Measurements from ENCODE around the gene CLSTN3.
A peak's percentile ranks its signal among the peaks of the same experiment; 100 is the strongest.
"Not testable (repeated sequence)": the region's sequence is repeated elsewhere in the genome, so short reads cannot be mapped to it uniquely, and the experiment has no call there.

The CLSTN3 gene

DNA sequence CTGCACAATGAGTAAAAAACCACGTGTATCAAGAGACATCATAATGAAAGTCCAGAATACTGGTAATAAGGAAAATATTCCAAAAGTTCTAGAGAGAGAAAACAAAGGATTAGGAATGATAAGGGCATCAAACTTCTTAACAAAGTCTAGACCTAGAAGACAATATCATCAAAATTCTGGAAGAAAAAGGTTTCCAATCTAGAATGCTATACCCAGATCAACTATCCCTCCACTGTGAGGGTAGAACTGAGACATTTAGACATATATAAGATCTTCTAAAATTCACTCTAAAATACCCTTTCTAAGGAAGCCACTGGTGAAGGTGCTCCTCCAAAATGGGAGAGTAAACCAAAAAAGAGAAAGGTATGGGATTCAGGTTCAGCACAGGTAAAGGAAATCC is 24.1 kb upstream of the CLSTN3 start:
- no peak for DNase-seq

DNA sequence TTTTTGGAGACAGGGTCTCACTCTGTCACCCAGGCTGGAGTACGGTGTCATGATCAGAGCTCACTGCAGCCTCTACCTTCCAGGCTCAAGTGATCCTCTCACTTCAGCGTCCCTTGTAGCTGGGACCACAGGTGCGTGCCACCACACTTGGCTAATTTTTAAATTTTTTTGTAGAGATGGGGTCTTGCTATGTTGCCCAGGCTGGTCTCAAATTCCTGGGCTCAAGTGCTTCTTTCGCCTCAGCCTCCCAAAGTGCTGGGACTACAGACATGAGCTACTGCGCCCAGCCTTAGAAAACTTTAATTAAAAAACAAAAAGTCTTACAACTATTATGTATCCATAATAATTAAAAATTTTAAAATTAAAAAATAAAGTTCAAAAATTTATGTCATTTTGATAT is 23.0 kb upstream of the CLSTN3 start:
- not testable (repeated sequence) for DNase-seq

DNA sequence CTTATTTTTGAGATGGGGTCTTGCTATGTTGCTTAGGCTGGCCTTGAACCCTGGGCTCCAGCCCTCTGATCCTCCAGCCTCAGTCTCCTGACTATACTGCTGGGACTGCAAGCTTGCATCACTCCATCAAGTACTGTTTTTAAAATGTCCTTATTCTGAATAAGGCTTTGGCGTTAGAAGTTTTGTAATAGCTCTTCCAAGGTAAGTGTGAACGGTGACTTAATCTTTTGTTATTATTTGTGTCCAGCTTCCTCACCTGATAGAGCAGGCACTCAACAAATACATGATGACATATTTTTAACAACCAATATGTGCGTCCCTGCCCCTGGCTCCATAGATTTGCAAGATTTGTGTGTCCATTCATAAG is 22.6 kb upstream of the CLSTN3 start:
- DNase-seq, result peak; percentile 25

DNA sequence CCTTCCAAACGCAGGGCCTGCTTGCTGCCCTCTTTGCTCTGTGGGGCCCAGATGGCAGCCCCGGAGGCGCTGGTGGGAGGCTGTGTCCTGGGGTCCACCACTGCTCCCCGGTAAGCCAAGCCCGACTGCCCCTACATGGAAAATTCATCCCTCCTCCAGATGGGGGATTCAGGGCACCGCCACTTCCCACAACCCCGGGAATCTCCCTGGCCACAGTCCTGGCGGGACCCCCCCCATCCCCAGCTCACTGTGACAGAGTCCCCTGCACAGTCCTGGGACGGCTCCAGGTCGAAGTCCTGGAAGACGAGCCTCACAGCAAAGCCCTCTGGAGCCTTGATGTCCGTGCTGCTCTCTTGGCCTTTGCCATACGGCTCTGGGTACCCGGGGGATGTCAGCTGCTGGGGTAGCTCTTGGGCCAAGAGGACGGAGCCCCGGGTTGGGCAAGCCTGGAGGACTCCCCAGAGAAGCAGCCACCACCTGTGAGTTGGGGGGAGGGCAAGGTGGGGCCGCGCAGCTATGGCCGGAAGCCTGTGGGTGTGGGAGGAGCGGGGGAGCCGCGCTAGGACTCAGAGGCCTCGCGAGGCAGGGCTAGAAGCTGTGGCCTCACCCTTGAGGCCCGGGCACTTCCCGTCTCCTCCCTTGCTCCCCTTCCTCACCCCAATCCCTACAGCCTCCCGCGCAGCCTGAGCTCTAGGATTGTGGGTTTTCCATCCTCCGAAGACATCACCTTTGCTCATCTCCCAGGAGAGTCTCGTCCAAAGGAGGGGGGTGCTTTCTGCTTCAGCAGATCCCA is 22.0 kb upstream of the CLSTN3 start:
- DNase-seq, result peak; percentile 78

DNA sequence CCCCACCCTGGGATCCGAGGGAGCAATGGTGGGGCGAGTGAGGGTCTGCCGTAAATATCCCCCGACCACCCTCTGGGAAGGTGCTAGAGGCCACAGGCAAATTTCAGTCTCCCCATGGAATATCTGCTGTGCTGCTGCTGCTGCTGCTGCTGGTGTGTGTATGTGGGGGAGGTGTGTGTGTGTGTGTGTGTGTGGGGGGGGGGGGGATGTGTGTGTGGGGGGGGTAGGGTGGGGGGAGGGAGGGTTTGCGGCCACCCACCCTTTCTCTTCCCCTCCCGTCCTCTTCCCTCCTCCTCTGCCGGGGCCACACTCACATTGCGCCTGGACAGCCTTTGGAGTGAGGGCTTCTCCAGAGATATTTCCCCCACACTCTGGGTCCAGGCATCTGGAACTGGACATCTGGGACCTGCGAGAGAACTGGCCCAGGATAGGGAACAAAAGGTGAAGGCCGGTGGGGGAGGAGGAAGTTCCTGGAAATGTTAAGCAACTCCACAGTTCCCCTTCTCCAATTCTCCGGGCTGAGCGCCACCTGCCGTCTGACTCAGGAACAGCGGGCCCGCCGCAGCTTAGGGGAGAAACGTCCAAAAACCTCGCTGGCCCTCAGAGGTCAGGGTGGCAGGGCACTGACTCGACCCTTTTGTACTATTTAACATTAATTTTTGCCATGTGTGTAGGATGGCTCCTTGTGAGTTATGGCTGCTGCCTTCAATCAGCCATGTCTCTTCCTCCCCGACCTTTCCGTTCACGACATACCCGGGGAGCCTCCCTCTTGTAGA is 21.2 kb upstream of the CLSTN3 start, which contains the start of gene C1RL:
C1RL (minus strand) TSS at position 419 of the 776 bp plus-strand sequence; CDS start at position 385, 34 bp downstream.
- DNase-seq, result peak; percentile 93

DNA sequence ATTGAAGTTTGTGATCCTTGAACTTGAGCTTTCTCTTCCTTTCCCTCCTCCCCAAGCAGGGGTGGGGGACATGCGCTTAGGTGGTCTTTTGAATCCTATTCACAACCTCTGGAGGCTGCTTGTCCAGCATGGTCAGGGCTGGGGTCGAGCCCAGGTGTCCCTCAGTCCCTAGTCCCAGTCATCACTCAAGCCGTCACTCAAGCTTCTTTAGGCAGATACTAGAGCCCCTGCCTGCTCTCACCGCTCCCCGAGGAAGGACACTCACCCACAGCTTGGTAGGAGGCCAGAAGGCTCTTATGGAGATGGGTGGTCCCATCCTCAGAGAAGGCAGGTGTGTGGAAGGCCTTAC is 20.6 kb upstream of the CLSTN3 start:
- DNase-seq, result no peak

DNA sequence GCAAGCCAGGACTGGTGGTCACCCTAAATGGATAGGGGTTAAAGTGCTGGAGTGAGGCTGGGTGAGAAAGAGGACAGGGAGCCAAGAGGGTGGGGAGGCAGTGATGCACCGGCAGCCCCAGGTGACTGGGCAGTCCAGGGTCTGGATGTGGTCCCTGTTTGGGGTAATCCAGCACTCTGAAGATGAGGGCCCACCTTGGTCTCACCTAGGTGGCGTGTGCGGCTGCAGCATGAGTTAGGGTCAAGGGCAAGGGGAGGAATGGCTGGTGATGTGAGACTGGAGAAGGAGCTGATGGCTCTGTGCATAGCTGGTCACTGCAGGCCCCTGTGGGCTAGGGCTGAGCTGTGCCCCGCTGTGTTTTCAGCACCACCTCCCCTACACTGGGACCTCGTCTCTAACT is 19.5 kb upstream of the CLSTN3 start:
- no peak for DNase-seq

DNA sequence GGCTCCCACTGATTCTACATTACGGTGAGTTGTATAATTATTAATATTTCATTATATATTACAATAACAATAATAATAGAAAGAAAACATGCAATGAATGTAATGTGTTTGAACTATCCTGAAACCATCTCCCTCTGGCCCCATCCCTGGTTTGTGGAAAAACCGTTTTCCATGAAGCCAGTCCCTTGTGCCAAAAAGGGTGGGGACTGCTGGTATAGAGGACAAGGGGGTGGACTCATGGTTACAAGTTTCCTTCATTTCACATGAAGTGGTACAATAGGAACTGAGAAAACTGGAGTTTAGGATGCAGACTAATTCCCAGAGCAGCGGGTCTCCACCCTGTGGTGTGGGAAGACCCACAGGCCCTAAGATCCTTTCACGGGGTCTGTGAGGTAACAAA is 18.1 kb upstream of the CLSTN3 start:
- DNase-seq, result no peak

DNA sequence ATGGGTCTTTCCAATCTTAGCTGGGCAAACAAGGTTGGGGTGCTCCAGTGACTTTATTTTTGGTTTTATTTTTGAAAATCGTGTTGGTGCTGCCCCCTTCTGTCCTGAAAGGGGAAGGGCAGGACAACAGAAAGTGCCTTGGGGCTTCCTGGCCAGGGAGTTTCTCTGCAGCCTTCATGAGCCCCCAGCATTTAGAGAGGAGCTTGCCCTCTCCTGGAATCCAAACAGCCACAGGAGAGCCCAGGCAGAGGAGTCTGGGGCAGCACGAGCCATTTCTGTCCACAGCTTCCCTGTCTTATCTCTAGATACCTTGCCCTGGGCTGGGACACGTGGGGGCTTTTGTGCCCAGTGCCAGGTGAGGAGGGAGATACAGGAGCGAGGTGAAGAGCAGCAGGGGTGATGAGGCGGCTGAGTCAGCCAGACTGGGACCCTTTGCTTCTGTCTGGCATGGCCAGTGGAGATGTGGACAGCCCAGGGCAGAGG is 16.7 kb upstream of the CLSTN3 start:
- peak; percentile 68 for DNase-seq

DNA sequence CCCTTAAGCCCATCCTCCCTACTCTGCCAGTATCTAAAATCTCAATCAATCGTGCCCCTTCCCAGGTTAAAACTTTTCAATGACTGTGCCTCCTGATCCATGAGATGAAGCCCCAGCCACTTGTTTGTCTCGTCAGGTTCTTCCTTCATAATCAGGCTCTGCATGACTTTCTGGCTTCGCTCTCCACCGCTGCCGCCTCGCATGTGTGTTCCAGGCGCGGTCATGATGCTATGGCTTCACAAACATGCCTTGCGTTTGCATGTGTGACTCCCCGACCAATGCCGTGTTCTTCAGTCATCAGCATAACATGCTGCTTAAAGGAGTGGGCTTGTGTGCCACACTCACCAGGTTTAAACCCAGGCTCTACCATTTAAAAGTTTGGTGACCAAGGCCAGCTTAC is 16.2 kb upstream of the CLSTN3 start:
- DNase-seq, result no peak

DNA sequence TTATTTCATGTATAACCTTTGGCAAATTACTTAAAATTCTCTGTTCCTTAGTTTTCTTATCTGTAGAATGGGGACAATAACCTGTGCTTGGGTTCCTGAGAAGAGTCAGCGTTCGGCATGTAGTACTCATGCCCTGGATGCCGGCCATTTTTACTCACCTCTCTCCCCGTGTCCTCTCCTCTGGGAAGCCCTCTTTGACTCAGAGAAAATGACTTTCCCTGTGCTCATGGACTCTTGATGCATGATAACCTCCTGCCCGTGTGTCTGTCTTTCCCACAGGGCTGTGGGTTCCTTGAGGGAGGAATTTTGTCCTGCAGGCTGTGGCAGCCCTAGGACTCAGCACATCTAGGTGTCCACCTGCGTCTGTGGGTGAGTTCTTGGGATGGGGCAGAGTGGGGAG is 15.3 kb upstream of the CLSTN3 start:
- DNase-seq, result no peak

DNA sequence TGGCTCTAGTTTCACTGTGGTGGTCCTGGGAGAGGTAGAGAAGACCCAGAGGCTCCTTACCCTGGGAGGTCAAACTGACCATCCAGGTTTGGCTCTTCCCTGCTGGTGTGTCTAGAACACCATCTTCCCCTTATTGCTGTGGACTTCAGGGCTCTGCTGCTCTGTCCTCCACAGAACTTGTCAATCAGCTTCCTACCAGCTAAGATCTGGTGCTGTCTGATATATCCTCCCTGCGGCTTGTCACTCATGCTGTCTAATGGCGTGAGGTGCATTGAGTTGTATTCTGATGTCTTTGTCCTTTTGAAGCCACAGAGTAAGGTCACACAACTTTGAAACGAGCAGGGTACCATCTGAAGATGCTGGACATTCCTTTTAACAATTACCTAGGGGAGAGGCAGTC is 14.0 kb upstream of the CLSTN3 start:
- no peak for DNase-seq

DNA sequence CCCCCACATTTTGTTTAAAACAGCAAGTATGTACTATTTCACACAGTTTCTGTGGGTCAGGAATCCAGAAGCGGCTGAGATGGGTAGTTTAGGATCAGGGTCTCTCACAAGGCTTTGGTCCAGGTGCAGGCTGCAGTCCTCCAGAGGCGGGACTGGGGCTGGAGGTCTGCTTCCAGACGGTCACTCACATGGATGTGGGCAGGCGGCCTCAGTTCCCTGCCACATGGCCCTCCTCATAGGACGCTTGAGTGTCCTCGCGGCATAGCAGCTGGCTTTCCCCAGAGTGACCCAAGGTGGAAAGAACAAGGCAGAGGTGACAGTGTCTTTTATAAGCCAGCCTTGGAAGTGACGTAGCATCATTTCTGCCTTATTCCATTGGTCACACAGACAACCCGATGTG is 13.3 kb upstream of the CLSTN3 start:
- no peak for DNase-seq

DNA sequence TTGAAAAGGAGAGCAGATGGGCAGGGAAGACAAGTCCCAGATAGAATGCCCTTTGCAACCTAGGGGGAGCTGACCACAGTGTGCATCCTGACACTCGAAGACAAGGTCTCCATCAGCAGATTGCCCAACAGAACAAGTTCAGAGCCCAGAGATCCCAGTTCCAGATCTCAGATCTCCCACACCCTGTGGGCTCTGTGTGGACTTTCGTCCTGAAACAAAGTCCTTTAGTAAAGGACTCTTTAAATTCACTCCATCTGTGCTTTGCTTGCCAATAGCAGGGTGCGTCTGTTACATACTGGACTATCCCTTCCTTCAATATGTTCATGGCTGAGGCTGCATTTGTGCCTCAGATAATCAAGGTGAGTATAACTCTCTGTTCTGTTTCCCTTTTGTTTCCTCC is 12.5 kb upstream of the CLSTN3 start:
- DNase-seq, result no peak

DNA sequence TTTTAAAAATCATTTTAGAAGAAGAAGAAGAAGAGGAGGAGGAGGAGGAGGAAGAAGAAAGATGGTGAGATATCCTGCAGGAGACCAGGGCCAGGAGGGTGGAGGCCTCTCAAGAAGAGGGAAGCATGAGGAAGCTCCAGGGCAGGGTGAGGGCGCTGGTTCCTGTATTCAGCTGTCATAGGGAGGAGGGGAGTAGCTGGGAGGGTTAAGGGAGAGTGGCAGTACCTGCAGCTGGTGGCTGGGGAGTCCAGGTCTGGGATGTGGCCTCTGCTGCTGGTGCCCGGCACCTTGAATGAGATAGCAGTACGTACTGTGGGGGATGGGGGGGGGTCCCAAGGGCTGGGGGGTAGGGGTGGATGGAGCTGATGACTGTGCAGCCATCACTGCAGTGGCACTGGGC is 11.3 kb upstream of the CLSTN3 start:
- no peak for DNase-seq

DNA sequence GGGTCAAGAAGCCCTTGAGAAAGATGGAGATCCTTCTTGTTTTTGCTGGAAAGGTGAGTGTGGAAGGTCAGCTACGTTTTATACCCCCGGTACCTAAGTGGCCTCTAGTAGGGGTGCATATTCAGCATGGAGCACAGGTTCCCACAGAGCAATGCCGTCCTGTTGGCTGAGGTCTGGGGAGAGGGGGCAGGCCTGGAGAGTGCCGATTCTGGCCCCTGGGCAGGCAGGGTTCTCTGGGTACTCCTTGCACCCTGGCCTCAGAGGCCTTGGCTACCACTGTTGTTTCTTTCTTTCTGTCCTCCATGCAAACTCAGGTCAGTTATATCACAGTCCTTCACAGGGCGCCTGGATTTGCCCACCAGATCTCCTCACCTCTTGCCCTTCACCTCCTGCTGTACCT is 10.0 kb upstream of the CLSTN3 start:
- DNase-seq, result no peak

DNA sequence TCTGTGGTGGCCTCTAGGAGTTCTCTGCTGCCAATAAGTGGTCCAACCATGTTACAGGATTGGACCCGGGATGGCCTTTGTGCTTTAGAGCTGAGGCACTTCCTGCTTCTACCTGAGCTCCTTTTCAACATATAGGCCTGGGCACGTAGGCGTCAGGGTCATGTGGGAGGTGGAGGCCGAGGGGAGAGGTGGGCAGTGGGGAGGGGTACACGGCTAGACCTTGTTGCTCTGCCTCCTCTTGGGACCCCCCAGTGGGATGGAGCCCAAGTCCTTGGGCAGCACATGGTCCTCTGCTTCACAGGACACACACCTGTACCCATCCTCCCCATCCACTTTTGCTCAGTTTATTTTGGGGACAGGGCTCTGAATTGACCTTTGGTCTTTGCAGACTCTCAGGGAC is 8.8 kb upstream of the CLSTN3 start:
- DNase-seq, result no peak

DNA sequence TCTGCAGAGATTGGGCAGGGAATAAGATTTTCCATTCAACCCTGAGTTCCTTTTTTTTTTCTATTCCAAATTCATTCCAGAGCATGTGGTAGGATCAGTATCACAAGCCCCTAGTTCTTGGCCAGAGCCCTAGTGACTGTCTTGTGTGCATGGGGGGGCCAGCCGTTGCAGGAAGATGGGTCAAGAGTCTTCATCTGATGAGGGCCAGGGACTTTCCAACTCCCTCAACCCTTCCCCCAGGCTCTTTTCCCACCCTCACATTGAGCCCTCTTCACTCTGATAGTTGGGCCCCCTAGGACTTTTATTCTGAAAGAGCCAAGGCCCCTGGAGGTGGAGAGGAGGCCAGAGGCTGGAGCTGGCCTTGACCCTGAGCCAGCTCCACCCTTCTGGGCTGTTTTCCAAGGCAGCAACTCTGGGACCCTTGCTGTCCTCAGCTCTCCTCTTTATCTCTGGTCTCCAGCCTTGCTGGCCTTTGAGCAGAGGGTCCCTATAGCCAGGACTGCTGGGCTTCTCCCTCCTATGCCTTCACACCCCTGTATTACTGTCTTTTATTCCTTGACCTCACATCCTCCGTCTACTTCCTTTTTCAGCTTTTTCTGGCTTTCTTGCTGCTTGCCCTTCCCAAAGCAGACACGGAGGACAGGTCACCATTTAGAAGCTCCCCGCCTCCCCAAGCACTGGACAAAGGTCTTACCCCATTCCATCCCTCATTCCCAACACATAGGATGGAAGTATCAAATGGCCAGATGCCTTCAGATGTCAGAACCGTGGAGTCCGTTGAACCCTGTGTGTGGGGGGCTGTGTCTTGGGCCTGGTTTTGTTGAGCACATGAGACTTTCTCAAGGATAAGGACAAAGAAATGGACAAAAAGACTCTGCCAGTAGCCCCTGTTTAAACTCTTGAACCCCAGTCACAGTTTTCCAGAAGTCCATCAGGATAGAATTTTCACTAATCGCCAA is 7.1 kb upstream of the CLSTN3 start:
- no peak for DNase-seq

DNA sequence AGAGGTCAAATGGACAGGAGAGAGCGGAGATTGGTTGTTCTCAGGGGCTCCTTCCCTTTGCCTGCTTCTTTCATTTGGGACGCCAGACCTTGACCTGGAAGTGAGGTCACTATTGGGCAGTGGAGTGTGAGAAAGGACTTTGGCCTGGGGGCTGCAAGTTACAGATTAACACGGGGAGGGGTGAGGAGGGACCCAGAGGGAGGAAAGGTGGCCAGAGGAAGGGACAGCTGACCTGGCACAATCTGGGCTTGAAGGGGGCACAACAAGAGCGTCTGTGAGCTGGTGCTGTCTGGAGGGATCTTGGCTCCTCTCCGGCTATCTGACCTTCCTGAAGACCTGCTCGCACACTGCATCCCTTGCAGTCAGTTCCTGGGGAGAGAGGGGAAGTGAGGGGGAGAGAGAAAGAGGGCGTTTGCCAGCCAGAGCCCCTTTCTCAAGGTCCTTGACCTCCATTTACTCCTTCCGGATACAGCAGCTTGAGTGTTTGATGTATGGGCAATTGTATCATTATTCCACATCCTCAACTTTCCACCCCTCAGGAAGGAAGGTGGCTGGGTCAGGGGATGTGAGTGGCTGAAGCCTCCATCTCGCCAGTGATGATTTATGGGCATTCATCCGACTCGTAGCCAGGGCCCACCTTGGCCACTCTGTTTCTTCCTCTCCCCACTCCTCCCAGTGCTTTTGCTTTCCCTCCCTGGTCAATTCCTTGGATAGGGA is 6.2 kb upstream of the CLSTN3 start:
- no peak for DNase-seq

DNA sequence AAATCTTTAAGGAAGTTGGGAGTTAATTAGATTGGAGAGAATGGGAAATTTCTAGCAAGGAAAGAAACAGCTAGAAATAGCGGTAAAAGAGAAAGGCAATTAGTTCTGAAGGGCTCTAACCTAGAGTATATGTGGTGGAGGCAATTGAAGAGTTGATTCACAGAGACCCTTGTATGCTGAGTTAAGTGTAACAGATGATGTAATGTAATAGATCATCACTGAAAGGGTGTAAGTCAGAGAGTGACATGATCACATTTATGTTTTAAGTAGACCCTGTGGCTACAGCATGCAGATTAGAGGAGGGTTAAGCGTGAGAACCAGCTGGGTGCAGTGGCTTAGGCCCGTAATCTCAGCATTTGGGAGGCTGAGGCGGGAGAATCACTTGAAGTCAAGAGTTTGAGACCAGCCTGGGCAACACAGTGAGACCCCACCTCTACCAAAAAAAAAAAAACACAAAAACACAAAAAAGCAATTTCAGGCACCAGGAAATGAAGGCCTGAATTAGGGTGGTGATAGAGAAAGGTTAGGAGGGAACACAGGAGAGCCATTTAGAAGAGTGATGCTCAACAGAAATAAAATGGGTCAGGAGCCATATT is 4.4 kb upstream of the CLSTN3 start:
- DNase-seq, result no peak

DNA sequence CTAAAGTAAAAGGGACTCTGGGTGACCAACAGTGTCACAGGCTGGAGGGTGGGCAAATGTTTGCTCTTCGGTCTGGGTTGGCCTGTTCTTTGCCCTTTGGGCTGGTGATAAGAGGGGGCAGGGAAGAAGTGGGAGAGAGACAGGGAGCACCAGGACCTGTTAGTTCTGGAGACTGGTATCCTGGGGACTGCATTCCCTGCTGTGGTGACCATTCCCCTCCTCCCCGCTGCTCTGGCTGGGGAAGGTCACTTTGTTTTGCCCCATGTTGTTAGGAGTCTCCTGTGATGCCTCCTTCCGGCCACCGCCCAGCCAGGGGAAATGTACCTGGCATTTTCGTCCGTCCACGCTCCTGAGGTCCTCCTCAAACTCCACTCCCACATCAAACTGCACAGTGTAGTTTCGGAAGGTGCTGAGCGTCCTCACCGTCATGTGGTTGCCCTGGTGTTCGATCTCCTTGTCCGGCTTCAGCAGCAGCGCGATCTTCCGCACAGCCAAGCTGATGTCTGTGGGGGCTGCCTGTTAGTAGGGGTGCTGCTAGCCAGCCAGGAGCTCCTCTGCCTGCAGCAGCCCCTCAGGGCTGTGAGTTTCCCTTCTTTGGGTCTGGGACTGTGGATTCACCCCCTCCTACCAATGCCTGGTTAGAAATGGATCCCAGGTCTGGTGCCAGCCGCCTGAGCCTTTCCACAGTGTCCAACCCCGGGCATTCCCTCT is 2.1 kb upstream of the CLSTN3 start:
- DNase-seq, result no peak
